Gastrocnemius medialis (tissue), 4 donors: Measurements from ENCODE around the gene ORAI2.

Experiments used
- CTCF ChIP-seq, 5 experiments: fragments of 450-650 bp in 3 of 5; fragments of 200-600 bp in 2 of 5; sonication (generic) in 2 of 5; IDR thresholded peaks in 4 of 5; conservative IDR thresholded peaks in 1 of 5; 1 replicate in 4 of 5; 2 replicates in 1 of 5; pipeline ENCODE4 v1.5.1; 2016 to 2019; ENCODE audit warnings: antibody characterized with exemption in 5 of 5, mild to moderate bottlenecking in 3 of 5, moderate library complexity in 3 of 5
- POLR2A ChIP-seq, 2 donors: fragments of 450-650 bp; IDR thresholded peaks; one replicate each; pipeline ENCODE4 v1.6.1; 2017; ENCODE audit warnings: antibody characterized with exemption in 2 of 2, mild to moderate bottlenecking in 2 of 2, moderate library complexity in 2 of 2

GRCh38 chr7:102473271-102473991, 40.1 kb downstream of the ORAI2 start:
- TF ChIP-seq CTCF (IDR thresholded peaks at IDR 0.05 in 4 of 5, conservative IDR thresholded peaks at IDR 0.05 in 1 of 5) (no peak), POLR2A (IDR thresholded peaks at IDR 0.05) (no peak)
